DMS153 (cell line): Measurements from ENCODE around the gene NT5C1B.
A peak's percentile ranks its signal among the peaks of the same experiment; 100 is the strongest.

ENCODE experiments used
- DNase-seq: peaks from one replicate; lab custom pipeline; 2025; lab: John Stamatoyannopoulos, UW

The NT5C1B gene

DNA sequence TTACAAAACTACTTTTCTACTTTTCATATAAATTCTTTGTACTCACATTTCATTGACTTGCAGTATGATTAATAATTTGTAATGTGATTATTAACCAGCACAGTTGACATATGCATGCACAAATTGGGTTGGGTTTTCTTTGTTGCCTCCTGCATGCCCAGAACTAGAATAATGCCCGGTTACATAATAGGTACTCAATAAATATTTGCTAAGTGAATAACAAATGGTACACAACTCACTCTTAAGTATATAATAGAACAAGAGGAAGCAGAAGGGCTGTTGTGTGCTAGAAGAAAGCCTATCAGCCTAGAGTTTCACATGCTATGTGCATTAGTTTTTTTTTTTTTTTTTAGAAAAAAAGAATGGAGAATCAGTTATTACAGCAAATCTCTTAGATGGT is 38.2 kb downstream of the NT5C1B start:
- peak; percentile 32 for DNase-seq

- DNase-seq = no peak
Measured at GRCh38 chr2:18550433-18550832, 38.9 kb downstream of the NT5C1B start.

GRCh38 chr2:18549083-18549482 is 40.3 kb downstream of the NT5C1B start:
- no peak for DNase-seq

GRCh38 chr2:18548621-18549020 is 40.7 kb downstream of the NT5C1B start:
- DNase-seq = no peak

GRCh38 chr2:18546567-18546966 is 42.8 kb downstream of the NT5C1B start:
- DNase-seq = peak; percentile 93

DNA sequence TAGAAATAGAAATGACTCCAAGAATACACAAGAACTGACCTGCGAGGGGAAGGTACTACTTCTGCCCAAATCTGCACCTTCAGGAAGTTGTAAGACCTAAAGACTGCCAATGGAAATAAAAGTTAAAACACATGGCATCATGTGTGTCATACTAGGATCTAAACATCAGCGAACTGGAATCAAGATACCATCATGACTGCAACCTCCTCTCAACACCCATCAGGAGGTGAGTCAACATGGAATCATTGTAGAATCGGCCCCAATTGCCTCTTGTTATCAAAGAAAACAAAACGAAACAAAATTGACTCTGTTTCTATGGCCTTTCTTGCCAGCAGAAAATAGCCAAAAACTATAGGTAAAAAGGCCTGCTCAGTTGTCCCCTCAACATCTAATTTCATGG is 44.0 kb downstream of the NT5C1B start:
- no peak for DNase-seq

DNA sequence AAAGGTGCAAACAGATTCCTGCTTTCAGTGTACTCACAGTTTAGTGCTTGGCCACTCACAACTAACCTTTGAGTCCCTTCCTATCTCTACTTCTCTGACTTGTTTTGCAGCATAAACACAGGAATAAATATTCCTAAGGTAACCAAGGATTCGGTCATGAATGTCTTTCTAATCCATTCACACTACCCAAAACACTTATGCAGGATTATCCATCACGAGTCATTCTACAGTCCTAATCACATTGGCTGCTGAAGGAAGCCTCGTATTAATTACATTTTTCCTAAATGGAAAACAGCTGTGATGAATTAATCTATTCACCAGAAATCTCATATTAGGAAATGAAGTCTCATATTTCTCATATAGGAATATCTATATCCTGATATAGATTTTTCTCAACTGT is 45.2 kb downstream of the NT5C1B start:
- no peak for DNase-seq

DNA sequence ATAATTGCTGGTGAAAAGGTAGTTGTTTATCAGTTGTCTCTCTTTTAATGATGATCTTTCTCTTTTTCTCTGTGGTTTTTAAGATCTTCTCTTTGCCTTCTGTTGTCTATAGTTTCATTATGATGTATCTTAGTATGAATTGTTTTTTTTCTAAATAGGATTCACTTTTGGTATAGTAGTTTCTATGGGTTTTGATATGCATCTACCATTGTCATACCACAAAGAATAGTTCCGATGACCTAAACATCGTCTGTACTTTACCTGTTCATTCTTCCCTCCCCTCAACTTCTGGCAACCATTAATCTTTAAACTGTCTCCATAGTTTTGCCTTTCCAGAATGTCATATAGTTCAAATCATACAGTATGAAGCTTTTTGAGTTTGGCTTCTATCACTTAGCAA is 48.5 kb downstream of the NT5C1B start:
- DNase-seq = no peak

DNA sequence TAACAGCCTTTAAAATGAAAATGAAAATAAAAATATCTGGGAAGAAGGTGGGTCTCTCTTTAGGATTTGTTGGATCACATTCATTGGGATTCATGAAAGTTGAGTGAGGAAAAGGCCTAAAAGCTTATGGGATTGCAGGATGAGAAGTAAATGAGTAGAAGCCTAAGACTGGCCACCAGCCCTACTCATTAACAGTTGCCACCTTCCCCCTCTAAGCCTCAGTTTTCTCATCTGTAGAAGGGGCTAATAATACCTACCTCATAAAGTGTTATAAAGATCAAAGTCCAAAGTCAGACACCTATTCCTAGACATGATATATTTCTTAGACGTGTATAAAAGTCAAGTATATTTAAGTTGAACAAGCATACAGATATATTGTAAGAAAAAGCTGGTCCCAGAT is 52.7 kb downstream of the NT5C1B start:
- no peak for DNase-seq

DNA sequence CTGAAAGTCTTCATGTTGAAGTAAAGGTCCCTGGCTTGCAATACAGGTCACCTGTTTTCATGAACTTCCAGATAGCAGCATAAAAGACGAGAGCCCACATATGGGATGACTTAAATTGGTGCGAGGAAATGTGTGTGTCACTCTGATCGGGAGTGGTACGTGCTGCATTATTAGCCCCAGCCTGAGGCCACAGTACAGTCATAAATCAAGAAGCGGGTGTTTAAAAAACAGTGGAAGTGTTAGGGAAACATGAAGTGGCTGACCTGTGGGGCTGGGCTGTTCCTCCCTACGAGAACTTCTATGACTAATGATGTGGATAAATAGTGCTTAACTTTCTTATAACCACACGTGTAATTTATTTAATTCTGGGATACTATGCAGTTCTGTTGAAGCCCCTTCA is 53.3 kb downstream of the NT5C1B start:
- peak; percentile 43 for DNase-seq

GRCh38 chr2:18531194-18531593 is 58.2 kb downstream of the NT5C1B start:
- no peak for DNase-seq

GRCh38 chr2:18527822-18528221 is 61.5 kb downstream of the NT5C1B start:
- DNase-seq = no peak

GRCh38 chr2:18527326-18527725 is 62.0 kb downstream of the NT5C1B start:
- DNase-seq = no peak

DNA sequence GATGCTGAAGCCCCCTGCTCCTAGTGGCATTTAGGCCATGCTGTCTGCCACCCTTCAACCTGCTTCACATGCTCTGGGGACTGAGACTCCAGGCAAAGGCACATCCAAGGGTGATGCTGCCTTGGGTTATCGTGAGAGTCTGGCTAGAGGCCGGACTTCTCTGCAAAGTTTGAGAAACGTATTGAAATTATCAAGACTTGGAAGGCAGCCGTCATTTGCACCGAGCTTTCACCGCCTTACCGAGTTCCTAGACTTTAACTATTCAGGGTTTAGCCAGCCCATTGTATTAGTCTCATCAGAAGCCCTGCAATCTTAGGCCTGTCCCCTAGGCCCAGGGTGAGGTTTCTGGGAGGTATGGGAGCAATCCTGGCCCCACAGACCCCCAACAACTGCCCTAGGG is 62.9 kb downstream of the NT5C1B start:
- DNase-seq = no peak

DNA sequence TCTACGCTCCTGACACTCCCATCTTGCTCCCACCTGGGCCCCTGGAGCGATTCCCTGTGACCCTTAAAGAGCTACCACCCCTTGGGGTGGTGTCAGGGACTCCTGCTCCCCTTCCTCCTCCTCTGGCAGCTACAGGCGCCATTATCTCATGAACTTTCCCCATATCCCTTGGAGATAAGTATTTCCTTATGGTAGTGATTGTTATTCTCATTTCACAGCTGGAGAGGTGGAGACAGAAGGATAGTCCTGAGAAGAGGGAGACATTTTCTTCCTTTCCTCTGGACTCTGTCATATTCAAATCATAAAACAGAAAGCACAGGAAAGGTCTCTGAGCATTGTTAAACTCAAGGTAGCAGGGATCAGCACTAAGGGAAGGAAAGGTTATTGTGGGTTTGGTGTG is 63.5 kb downstream of the NT5C1B start:
- no peak for DNase-seq

DNA sequence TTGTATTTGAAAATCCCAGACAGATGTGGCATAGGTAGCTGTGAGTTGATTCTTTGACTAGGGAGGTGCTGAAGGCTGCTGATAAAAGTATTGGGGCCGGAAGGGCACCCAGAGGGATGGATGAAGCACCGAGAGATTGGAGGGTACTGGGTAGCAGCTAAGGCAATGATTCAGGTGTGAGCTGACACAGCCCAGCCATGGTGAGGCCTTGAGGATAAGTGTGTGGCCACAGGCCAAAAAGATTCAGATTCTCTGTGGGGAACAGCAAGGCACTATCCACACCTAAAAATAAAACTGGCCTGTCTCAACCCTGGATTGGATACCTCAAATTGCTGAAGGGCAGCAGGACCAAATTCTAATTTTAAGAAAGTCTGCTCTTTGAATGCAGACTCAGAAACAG is 64.1 kb downstream of the NT5C1B start:
- DNase-seq = no peak

DNA sequence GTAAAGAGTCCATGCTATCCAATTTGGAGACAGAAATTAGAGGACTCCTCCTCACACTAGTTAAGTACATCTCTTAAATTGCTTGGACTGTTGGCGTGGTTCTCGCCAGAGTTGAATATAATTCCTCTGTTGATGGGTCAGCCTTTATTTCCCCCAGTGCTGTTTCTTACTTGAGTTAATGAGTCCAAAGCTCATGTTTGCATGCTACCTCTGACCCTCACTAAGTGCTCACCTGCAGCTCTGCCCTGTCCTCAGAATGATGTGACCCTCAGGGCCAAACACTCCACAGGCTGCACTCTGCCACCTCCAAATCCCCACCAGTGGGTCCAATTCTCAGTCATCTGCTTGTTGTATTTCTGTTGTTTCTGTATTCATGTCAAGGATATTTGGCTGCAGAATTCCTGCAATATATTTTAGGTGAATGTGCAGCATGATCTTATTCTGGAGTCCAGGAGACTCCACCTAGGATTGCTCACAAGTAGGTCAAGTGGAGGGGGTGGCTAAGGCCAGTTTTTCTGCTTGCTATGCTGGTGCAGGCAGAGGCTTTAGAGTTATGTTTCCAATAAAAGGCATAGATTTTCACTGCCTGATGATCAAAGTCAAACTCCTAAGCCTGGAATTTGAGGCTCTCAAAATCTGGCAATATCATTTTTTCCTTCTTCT is 66.8 kb downstream of the NT5C1B start:
- DNase-seq = no peak

GRCh38 chr2:18520451-18521425 is 68.6 kb downstream of the NT5C1B start:
- peak; percentile 65 for DNase-seq

DNA sequence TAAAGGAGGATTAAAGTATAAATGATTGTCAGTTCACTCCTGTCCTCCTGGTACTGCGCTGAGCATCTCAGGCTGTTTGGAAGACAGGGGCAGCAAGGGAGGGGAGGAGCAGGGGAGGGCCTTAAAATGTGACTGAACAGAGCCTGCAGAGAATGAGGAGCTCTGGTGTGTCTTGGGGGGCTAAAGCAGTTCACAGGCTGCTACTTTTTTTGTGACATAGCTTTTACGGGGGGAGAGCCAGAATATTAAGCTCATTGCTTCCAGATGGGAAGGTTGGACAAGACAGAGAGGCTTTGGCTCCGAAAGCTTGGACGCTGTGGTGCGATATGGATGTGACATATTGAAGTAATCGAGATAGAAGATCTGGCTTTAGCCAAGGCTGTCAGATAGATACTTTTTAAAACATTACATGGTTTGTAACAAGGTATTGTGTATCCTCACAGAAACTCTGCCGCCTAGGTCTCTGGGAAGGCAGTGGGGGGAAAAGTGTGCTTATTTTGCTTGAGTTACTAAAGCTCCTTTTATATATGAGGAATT is 69.4 kb downstream of the NT5C1B start:
- DNase-seq = no peak

- no peak for DNase-seq
Measured at GRCh38 chr2:18518116-18519111, 71.0 kb downstream of the NT5C1B start.

DNA sequence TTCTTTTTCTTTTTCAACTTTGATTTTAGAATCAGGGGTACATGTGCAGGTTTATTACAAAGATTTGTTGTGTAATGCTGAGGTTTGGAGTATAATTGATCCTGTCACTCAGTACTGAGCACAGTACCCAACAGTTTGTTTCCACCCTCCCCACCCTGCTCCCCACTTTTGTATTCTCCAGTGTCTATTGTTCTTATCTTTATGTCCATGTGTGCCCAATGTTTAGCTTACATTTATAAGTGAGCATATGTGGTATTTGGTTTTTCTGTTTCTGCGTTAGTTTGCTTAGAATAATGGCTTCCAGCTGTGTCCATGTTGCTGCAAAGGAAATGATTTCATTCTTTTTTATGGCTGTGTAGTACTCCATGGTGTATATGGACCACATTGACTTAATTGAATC is 72.0 kb downstream of the NT5C1B start:
- no peak for DNase-seq

GRCh38 chr2:18516112-18516511 is 73.3 kb downstream of the NT5C1B start:
- no peak for DNase-seq
